SHP77 treated with DMSO at 0.1 percent for 48 hours (cell line): ENCODE results near the gene TENM4.

Source experiments
- DNase-seq: peaks from one replicate; lab custom pipeline; 2025; lab: John Stamatoyannopoulos, UW

Gene TENM4

GRCh38 chr11:79418241-79418640, 22.6 kb downstream of the TENM4 start:
- no peak for DNase-seq

DNA sequence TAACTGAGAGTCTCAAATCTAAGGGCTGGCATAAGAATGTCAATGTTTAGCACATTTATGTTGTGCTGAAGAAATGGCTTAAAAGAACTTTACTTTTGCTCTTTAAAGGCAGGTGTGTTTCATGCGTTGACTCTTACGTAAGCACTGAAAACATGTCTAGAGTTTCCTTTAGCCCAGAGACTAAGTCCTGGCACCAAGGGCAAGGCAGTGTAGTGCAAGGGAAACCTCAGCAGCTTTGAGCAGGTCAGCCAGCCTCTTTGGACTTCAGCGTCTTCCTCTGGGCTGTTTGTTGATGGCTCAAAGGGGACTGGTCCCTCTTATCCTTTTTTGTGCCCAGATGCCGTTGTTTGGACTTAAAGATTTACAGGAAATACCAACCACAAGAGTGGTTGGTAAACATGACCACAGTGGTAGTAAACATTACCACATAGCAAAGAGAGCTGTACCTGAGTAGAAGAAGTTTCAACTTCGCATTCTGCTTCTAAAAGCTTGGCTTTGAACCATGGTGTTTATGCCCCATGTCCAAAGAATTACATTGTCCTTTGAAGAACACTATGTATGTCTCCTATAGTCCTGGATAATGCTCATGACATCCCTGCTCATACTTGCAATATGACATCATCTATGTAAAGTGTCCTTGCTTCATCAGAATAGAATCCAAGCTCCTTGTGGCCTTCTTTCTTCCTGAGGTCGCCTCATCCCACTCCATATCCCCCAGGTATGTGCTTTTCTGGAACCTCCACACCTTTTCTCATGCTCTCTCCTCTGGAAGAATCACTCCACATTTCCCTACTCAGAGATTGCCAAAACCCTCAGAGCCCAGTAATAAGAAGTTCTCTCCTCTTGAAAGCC, 23.5 kb downstream of the TENM4 start:
- no peak for DNase-seq

GRCh38 chr11:79415912-79416311, 24.9 kb downstream of the TENM4 start:
- DNase-seq = no peak

DNA sequence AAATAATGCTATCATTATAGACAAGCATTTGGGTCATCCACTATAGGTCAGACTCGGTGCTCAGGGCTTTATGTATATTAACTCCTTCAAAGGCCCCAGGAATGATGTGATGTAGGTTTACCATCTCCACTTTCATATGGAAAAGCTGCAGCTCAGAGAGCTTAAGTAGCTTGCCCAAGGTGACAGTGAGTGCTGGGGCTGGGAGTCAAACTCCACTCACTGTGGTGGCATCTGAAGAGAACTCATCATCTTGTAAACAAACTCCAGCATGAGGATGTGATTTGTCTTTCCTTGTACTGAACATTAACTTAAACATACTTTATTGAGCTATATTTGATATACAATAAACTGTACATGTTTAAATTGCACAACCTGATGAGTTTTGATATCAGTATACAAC, 25.4 kb downstream of the TENM4 start:
- no peak for DNase-seq

GRCh38 chr11:79414644-79415317, 26.0 kb downstream of the TENM4 start:
- DNase-seq = no peak

- DNase-seq = no peak
Observed at GRCh38 chr11:79414041-79414440, 26.8 kb downstream of the TENM4 start.

DNA sequence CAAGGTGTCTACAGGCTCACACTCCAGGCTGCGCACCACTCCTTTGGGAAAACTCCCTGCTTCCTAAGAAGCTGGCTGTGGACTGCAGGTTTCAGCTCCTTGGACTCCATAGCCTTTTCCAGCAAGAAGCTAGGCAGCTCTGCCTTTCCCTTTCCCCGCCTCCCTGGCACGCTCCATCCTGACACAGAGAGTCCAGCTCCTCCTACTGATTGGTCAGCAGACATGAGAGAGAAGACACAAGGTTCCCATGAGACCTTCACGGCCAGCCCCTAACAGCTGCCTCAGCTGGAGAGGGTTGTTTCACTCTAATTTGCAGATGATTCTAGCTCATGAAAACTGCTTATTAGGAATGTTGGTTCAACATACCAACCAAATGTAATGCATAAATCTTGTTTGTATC, 27.6 kb downstream of the TENM4 start:
- no peak for DNase-seq

DNA sequence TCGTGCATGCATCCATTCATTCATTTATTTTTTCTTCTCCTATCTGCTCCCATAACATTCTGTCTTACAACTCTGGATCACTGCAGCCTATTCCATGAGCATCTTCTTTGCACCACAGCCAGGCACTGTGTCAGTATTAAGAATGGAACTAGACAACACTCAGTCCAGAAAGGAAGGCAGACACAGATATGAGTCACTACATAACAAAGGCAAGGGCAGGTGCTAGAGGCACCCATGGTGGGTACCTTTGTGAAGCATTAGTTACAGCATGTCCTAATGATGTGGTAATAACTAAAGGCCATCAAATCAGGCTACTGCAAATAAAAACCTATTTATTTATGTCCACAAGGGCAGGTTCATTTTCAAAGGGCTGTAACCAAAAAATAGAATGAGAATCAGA, 28.1 kb downstream of the TENM4 start:
- DNase-seq = no peak

DNA sequence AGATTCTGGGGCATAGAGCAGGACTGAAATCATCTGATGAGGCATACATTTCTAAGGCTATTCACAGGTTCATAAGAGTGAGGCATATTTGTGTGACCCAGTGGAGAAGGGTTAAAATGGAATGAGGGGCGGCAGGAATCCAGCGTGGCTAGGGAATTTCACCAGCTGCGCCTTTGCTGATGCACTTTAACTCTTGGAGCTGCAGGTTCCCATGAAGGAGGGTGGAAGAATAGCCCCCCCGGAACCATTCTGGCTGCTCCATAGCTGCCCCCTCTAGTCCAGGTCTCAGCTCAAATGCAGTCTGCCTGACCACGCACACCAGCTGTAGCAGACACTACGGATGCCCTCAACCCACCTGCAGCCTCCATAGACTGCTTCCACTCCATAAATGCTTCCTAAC, 31.5 kb downstream of the TENM4 start:
- no peak for DNase-seq

- no peak for DNase-seq
Observed at GRCh38 chr11:79406376-79406775, 34.5 kb downstream of the TENM4 start.

- no peak for DNase-seq
Observed at GRCh38 chr11:79404806-79405205, 36.0 kb downstream of the TENM4 start.

DNA sequence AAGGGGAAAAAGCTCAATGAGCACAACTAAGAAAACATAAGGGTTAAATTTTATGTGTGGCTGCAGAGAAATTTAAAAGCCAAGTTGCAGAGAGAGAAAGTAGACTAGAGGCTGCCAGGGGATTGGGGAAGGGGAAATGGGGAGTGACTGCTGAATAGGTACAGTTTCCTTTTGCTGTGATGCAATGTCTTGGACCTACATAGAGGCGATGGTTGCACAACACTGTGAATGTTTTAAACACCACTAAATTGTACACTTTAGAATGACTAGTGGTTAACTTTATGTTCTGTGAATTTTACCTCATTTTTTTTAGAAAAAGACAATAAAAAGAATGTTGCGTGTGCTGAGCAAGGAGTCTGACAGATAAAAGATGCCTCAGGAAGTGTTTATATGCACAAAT, 36.5 kb downstream of the TENM4 start:
- no peak for DNase-seq

DNA sequence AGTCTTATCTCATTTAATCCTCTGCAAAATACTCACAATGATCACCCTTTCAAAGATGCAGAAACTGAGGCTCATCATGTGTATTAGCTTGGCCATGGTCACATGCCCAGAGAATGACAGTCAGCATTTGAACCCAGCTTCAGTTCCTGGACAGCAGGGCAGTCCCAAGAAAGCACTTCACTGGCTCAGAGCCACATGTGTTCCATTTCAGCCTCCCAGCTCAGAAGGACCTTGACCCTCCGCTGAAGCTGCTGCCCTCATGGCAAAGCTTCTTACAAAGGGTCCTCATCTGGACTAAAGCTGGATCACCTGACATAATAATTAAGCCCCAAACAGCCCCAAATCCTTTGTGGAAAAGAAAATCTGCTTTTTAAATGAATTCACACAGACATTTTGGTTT, 37.0 kb downstream of the TENM4 start:
- no peak for DNase-seq

DNA sequence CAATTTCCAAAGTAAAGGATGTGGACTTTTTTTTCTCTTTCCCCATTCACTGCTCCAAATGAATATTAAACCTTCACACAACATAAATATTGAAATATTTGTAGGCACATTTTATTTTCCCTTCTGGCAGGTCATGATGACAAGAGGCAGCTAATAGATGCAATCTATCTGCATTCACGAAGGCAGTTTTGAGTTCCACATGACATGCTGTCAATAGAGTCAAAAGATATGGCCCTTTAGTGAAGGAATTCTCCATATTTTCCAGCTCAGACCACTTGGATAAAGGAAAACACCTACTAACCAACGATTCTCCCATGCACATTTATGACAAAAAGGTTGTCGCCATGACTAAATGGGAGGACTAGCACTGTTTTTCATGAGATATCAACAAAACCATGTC, 37.9 kb downstream of the TENM4 start:
- DNase-seq = no peak

DNA sequence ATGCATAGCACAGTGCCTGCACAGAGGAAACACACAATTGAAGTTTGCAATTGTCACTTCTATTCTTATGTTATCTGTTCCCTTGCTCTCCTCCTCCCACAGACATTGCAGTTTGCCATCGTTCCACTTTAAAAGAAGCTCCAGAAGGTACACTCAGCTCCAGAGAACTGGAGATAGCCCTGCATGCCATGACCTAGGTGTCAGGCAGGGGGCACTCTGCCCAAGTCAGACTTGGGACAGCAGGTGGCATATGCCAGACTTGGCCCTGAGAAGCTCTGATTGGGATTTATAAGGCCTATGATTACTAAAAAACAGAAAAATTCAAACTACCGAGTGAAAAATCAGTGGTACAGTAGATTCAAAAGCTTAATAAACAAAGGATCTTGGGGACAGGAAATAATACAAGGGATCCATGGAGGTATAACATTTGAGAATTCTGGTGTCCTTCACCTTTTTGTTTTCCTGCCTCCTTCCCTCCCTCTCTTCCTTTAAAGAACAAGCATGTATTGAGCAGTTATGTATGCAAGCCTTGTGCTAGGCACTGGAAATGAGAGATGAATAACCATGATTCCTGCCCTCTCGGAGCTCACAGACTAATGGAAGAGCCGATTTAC, 40.0 kb downstream of the TENM4 start:
- DNase-seq = no peak

GRCh38 chr11:79400206-79400605, 40.6 kb downstream of the TENM4 start:
- DNase-seq = no peak

DNA sequence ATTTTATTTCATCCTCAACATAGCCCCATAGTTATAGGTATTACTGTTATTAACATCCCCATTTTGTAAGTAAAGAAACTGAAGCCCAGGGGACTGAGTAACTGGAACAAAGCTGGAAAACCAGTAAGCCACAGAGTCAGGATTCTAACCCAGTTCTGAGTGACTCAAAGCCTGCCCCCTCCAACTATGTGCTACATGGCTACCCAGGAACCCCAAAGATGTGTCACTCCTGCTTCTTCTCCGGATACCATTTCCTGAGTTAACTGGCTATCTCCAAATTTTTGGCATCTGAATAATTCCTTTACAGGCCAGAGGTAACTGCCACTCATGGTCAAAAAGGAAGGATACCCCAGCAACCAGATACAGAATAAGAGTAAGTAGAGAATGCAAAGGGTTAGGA, 43.6 kb downstream of the TENM4 start:
- DNase-seq = no peak

DNA sequence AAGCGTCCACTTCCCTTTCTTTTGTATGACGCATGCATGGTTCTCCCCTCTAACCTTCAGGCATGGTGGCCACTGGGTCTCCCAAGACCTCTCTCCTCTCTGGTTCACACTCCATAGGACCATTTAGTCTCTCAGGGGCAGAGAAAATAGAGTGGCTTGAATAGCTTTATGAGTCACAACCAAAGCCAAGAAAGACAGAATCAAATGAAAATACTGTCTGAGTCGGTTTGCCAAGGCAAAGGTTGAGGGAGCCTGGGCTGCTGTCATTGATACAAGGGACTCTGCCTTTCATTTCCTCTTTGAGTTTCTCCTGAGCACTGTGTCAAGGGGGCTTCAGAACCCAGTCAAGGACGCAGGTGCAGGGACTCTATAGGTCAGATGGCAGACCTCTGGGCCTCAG, 44.2 kb downstream of the TENM4 start:
- no peak for DNase-seq

DNA sequence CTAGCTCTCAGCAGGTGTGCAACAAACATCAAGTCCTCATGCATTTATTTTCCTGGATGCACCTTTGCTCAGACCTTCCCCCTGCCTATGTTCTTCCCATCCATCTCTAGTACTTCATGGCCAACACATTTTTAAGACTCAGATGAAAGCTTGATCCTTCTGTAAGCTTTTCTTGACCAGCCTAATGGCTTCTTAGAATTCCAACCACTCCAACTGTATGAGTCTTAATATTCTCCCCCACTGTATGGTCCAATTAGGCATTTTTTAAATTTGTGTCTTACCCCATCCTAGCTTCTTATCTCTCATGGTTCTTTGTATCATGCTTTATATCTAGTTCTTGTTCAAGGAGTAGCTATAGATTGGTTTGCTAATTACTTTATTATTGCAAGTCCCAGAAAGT, 44.8 kb downstream of the TENM4 start:
- DNase-seq = no peak

GRCh38 chr11:79393362-79394043, 47.3 kb downstream of the TENM4 start:
- DNase-seq = no peak

- DNase-seq = no peak
Observed at GRCh38 chr11:79392161-79392560, 48.7 kb downstream of the TENM4 start.

DNA sequence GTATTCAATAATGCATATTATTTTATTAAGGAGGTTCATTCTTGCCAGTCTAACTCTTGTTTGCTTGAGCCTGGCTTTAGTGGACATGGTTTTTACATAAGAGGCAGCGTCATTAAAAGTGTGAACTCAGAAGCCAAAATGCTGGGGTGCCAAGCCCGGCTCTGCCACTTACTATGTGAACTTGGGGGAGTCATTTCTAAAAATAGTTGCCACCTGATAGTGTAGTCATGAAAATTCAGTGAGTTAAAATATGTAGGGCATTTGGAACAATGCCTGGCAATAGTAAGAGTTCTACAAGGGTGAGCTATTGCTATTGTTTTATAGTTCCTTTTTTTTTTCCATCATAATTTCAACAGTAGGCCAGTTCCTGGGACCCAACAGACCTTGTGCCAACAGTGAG, 49.9 kb downstream of the TENM4 start:
- DNase-seq = no peak

- no peak for DNase-seq
Observed at GRCh38 chr11:79390477-79390876, 50.4 kb downstream of the TENM4 start.
